GM10847 (cell line): ENCODE results near the gene TCOF1.

Experiments
- POLR2A ChIP-seq: IDR thresholded peaks from 2 replicates; pipeline ENCODE4 v1.6.1; 2011; ENCODE audit not compliant: insufficient read length; ENCODE audit errors: extremely low read depth

Gene TCOF1

GRCh38 chr5:150434464-150434863 lies 77.0 kb downstream of the TCOF1 start:
- TF ChIP-seq POLR2A, result no peak

GRCh38 chr5:150436141-150436680 lies 78.7 kb downstream of the TCOF1 start:
- no peak for TF ChIP-seq POLR2A

- TF ChIP-seq POLR2A, result no peak
These were observed 81.5 kb downstream of the TCOF1 start for GRCh38 chr5:150438873-150439546.

- no peak for TF ChIP-seq POLR2A
These were observed 83.7 kb downstream of the TCOF1 start for GRCh38 chr5:150440948-150441812.

GRCh38 chr5:150441813-150442698 lies 84.6 kb downstream of the TCOF1 start:
- no peak for TF ChIP-seq POLR2A

GRCh38 chr5:150442699-150443080 lies 85.2 kb downstream of the TCOF1 start:
- TF ChIP-seq POLR2A, result no peak

- no peak for TF ChIP-seq POLR2A
These were observed 86.0 kb downstream of the TCOF1 start for GRCh38 chr5:150443242-150444075.

GRCh38 chr5:150444770-150445169 lies 87.3 kb downstream of the TCOF1 start:
- TF ChIP-seq POLR2A, result no peak

GRCh38 chr5:150446088-150446487 lies 88.6 kb downstream of the TCOF1 start:
- no peak for TF ChIP-seq POLR2A

- no peak for TF ChIP-seq POLR2A
These were observed 89.1 kb downstream of the TCOF1 start for GRCh38 chr5:150446583-150446982.

GRCh38 chr5:150447188-150447587 lies 89.7 kb downstream of the TCOF1 start:
- TF ChIP-seq POLR2A, result no peak

- no peak for TF ChIP-seq POLR2A
These were observed 90.8 kb downstream of the TCOF1 start for GRCh38 chr5:150448334-150448733.

GRCh38 chr5:150448952-150449516 lies 91.5 kb downstream of the TCOF1 start:
- no peak for TF ChIP-seq POLR2A
